HG03039 (cell line): ENCODE results near the gene SALL3.

ENCODE experiments used
- ATAC-seq: cut with Tn5 transposase; IDR thresholded peaks from one replicate; pipeline ENCODE4 v1.9.1; 2021; ENCODE audit warnings: mild to moderate bottlenecking, moderate library complexity; ENCODE audit not compliant: unreplicated experiment

SALL3 gene

DNA sequence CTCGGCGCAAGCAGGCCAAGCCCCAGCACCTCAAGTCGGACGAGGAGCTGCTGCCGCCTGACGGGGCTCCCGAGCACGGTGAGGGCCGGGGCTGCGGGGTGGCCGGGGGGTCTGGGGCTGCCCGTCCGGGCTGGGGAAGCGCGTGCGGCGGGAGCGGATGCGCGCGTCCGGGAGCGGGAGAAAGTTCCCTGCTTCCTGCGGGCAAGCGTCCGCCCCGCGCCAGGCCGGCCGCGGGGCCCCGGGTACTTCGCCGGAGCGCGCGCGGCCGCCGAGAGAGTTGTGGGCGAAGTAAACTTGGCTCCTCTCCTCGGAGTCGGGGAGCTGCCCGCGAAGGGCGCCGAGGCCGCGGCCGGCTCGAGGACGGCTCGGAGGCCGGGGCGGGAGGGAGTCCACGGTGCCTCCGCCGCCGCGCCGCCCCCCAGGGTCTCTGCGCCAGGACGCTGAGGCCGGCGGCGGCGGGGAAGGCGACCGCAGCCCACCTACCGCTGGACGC lies 707 bp downstream of the SALL3 start:
- ATAC-seq, result no peak

DNA sequence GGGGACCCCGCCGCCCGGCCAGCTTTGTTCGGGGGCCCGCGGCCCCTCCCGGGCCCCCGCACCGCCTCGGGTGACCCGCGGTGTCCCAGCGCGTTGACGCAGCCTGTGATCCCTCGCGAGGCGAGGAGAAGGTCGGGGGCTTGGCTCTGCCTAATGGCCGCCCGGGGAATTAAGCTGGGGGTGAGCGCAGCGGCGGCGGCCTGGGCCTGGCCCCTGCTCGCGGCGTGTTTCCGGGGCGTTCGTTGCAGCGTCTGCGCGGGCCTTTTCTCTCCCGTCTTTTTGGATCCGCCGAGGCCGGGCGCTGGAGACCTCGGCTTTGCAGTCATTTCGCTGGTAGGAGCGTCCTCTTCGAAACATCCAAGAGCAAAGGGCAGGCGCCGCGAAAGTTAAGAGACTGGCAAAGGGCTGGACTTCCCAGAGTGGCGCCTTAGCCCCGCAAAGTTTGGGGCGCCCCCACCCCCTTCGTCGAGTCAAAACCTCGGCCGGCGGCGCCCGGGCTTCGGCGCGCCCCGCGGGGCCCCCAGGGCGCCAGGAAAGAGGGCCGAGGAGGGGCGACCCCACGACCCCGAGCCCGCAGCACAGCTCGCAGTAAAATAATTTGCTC lies 1.3 kb downstream of the SALL3 start:
- ATAC-seq, result no peak

DNA sequence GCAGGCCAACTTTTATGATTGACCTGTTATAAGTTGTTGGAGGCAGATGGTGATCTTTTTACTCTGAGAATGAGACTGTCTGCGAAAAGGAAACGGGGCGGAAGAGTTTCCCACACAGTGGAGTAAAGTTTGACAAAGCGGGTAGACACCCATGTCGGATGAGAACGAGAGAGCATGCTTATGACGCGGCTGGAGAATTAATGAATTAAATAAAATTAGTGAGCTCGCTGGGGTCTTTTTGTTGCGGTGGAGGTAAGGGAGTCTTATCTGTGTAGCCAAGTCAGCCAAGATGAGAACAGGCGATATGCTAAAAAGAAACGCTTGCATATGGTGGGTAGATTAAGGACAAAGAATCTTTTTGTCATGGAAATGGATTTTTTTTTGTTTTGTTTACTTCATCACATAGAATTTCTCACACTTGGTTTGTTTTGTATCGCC lies 1.8 kb downstream of the SALL3 start:
- no peak for ATAC-seq

DNA sequence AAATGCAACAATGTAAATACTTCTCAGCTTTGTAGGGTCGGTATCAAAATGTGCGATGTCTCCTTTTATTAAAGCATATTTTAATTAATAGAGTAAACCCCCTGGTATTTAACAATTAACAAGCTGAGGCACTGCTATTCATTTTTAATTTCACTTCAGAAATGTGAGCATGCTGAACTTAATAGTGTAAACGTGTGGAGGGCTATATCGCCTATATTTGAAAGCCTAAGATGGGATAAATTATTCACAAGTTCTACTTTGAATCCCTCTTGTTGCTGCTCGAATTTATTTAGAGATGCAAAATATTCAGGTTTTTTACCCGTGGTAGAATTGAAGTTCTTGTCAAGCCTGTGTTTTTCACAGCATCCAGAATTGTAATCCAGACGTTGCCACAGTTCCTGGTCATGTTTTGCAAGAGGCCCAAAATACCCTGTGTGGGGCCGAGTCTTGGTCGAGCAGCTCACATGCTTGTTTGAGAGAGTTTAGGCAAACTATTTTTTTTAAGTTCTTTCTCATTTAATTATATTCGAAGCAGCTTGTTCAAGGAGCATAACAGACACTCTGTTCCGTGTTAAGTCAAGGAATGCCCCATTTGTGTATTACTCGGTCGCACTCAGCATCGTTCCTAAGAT lies 2.5 kb downstream of the SALL3 start:
- ATAC-seq, result no peak

DNA sequence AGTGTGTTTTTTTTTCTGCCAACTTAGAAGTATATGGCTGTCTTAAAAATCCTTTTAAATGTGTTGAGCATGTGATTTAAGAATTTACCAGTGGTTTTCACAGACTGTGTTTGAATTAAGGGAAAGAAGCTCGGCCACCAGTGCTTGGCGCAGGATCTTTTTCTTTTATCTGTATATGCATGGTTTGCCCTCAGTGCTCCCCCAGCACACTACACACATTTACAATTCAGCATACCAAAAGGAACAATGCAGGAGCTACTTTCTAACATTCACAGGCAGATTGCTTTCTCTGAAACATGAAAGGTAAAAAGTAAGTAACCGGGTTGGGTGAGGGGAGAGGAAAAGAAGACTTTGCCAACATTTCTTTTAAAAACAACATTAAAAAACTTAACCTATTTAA lies 3.9 kb downstream of the SALL3 start:
- ATAC-seq, result no peak

DNA sequence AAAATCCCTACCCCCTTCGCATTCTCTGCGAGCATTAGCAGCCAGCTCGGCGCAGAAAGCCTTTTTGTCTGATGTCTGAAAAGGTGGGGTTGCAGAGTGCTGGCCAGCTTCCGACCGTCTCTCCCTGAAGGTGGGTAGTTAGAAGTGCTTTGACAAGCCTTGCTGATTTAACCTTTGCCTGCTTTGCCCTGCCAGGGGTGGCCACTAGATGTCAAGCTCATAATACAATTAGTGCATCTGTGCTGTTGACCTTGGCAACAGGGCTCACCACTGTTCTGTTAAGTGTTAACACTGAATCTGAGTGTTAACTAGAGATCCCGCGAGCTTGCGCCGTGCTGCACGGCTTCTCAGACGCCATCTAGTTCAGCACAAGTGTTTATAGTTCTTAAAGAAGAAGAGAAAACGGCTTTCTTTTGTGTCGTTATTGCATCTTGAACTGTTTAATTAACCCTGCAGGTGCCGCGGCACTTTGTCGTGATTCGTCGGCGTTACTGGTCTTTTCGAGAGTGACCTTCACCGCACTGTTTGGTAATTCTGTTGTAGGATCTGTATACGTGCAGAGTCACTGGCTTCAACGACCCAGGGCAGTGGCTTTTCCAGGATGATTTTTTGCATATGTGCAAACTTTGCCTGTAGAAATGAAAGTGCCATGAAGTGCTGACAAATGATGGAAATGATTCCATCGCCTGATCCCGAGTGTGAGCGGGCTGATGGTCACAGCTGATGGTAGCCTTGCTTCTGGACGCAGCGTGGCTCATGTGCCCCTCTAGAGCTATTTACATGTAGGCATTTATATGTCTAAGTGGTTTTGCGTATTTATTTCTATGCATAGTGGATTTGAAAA lies 5.5 kb downstream of the SALL3 start:
- ATAC-seq, result no peak

DNA sequence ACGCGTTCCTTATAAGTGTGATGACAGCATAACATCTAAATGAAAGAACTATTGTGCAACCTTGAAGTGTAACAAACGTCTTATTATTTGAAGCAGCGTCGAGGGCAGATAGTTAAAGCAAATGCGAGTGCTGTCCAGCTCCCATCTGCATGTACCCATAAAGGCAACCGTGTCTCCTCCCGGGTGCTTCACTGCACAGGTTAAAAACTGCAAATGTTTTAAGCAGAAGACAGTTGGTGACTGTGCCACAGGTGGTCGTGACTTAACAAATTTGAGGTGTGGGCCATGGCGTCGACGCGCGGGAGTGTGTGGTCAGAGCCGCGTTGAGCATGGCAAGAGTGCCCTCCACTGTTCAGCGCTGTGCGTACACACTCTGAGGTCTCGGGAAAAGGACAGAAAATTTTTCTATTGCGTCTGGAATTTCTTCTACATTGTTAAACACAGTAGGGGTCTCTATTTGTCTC lies 6.4 kb downstream of the SALL3 start:
- ATAC-seq, result no peak

DNA sequence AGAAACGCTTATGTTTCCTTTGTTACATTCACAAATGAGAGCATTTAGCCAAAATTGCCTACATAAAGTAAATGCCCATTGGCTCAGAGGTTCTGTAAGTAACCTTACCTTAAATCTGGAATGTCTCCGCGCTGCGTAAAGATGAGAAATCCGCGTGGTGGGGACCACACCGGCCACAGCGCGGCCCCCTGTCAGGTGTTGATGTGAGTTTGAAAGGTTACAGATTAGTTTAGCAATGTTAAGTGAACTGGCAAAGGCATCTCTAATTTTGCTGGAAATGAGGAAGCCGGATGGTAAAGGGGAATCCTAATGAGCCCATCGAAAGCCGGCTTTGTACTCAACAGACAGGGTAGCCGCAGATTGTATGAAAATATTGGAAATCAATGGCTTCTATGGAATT lies 11.8 kb downstream of the SALL3 start:
- ATAC-seq, result no peak

DNA sequence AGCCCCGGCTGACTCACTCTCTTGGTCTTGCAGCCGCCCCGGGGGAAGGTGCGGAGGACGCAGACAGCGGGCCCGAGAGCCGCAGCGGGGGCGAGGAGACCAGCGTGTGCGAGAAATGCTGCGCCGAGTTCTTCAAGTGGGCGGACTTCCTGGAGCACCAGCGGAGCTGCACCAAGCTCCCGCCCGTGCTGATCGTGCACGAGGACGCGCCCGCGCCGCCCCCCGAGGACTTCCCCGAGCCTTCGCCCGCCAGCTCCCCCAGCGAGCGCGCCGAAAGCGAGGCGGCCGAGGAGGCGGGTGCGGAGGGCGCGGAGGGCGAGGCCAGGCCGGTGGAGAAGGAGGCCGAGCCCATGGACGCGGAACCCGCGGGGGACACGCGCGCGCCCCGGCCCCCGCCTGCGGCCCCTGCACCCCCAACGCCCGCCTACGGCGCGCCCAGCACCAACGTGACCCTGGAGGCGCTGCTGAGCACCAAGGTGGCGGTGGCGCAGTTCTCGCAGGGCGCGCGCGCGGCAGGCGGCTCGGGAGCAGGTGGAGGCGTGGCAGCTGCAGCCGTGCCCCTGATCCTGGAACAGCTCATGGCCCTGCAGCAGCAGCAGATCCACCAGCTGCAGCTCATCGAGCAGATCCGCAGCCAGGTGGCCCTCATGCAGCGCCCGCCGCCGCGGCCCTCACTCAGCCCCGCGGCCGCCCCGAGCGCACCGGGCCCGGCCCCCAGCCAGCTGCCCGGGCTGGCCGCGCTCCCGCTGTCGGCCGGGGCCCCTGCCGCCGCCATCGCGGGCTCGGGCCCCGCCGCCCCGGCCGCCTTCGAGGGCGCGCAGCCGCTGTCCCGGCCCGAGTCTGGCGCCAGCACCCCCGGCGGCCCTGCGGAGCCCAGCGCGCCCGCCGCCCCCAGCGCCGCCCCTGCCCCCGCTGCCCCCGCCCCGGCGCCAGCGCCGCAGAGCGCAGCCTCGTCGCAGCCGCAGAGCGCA lies 12.7 kb downstream of the SALL3 start:
- no peak for ATAC-seq

DNA sequence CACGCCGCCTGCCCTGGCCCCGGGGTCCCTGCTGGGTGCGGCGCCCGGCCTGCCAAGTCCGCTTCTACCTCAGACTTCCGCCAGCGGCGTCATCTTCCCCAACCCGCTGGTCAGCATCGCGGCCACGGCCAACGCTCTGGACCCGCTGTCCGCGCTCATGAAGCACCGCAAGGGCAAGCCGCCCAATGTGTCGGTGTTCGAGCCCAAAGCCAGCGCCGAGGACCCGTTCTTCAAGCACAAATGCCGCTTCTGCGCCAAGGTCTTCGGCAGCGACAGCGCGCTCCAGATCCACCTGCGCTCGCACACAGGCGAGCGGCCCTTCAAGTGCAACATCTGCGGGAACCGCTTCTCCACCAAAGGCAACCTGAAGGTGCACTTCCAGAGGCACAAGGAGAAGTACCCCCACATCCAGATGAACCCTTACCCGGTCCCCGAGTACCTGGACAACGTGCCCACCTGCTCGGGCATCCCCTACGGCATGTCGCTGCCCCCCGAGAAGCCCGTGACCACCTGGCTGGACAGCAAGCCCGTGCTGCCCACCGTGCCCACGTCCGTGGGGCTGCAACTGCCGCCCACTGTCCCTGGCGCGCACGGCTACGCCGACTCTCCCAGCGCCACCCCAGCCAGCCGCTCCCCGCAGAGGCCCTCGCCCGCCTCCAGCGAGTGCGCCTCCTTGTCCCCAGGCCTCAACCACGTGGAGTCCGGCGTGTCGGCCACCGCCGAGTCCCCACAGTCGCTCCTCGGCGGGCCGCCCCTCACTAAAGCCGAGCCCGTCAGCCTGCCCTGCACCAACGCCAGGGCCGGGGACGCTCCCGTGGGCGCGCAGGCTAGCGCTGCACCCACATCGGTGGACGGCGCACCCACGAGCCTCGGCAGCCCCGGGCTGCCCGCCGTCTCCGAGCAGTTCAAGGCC lies 13.7 kb downstream of the SALL3 start:
- ATAC-seq, result no peak

DNA sequence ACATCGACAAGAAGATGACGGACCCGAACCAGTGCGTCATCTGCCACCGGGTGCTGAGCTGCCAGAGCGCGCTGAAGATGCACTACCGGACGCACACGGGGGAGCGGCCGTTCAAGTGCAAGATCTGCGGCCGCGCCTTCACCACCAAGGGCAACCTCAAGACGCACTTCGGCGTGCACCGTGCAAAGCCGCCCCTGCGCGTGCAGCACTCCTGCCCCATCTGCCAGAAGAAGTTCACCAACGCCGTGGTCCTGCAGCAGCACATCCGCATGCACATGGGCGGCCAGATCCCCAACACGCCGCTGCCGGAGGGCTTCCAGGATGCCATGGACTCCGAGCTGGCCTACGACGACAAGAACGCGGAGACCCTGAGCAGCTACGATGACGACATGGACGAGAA lies 14.4 kb downstream of the SALL3 start:
- ATAC-seq, result no peak

DNA sequence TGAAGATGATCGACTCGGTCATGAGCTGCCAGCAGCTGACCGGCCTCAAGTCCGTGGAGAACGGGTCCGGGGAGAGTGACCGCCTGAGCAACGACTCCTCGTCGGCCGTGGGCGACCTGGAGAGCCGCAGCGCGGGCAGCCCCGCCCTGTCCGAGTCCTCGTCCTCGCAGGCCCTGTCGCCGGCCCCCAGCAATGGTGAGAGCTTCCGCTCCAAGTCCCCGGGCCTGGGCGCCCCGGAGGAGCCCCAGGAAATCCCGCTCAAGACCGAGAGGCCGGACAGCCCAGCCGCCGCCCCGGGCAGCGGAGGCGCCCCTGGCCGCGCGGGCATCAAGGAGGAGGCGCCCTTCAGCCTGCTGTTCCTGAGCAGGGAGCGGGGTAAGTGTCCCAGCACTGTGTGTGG lies 14.9 kb downstream of the SALL3 start:
- ATAC-seq, result no peak

DNA sequence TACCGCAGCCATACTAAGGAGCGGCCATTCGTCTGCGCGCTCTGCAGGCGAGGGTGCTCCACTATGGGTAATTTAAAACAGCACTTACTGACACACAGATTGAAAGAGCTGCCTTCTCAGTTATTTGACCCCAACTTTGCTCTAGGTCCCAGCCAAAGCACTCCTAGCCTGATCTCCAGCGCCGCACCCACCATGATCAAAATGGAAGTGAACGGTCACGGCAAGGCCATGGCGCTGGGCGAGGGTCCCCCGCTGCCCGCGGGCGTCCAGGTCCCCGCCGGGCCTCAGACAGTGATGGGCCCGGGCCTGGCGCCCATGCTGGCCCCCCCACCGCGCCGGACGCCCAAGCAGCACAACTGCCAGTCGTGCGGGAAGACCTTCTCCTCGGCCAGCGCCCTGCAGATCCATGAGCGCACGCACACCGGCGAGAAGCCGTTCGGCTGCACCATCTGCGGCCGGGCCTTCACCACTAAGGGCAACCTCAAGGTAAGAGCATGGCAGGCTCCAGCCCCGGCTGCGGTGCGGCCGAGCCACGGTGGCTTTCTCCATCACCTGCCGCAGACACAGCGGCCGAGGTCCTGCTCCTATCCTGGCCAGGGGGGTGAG lies 15.5 kb downstream of the SALL3 start:
- ATAC-seq, result no peak

DNA sequence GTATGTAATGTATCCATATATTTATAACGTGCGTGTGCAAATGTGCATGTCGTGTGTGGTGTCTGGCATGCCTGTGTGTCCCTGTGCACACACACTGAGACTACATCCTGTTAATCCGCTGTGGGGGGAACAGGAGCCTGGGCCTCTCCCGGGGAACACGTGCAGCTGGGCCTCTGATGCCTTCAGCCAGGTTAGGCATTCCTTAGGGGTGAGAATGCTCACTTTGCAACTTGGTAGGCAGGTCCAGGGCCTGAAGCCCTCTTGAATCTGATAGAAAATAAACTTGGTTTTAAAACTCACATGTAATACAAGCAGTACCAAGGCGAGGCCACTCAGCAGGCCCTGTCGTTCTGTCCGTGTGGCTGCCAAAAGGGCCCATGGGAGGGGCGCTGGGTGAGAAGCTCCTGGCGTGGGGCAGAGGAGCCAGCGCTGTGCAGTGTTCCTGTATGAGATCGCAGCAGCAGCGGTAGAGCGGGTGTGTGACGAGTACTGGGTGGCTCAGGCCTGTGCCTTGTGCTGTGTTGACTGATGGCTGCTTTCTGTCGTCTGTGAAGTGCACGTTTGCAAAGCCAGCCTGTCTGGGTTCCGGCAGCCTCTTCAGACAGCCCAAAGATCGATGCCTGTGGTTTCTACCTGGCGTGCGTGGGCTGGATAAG lies 16.2 kb downstream of the SALL3 start:
- ATAC-seq, result no peak

DNA sequence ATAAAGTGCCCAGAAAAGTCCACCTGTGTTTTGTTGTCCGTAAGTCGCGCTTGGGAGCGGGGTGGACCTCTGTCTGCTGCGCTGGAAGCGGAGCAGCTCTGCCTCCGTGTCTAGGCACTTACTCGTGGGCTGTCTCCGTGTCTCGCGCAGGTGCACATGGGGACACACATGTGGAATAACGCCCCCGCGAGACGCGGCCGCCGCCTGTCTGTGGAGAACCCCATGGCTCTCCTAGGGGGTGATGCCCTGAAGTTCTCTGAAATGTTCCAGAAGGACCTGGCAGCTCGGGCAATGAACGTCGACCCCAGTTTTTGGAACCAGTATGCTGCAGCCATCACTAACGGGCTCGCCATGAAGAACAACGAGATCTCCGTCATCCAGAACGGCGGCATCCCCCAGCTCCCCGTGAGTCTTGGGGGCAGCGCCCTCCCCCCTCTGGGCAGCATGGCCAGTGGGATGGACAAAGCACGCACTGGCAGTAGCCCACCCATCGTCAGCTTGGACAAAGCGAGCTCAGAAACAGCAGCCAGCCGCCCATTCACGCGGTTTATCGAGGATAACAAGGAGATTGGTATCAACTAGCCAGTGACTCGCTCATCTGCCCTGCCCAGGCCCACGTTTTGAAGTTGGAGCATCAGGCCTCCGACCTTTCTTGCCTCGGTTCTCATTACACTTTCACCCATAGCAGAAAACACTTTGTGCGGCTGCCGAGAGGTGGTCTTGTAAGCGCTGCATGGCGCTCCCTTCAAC lies 17.3 kb downstream of the SALL3 start:
- ATAC-seq, result no peak

DNA sequence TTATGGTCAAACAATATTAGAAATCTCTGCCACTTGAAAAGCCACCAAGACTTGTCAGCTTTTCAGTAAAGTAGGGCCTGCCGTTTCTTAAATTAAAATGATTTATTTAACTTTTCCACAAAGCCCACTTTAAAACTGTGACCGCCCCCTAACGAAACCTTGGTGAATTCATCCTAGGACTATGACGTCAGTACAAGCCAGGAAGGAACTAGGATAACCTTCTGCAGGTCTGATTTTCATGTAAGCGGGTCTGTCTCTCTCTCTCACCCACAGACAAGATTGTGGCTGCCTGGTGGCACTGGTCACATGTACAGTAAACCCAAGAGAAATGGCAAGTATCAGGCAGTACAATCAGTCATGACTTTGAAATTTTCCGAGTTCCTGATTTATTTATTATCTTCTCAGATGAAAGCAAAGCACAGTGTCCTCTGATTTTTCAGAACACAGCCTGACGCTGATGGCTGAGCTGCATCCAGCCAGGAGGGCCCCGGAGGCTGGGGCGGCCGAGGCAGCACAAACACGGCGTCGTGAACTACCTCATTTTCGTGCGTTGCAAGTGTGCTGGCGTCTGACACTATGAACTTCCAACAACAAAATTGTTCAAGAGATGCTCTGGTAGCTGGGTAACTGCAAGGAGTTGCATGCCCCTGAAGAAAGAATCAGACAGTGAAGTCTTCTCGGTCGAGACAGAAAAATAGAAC lies 18.9 kb downstream of the SALL3 start:
- ATAC-seq, result no peak

DNA sequence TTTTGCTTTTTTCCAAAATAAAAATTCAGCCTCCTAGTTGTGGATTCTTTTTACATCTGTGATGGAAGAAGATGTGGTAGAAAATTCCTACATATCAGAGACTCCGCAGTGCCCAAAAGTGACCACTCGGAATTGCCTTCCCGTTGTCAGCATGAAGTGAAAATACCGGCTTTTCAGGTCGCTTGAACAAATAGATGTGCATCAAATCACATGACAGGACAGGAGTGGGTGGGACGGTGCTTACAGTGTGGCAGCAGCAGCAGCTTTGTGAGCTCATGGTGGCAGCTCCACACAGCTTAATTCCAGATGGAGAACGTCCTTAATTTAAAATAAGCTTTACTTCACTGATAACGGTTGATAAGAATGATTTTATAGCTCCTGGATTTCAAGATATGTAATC lies 20.3 kb downstream of the SALL3 start:
- no peak for ATAC-seq
